Neural cell (in vitro differentiated cells): Measurements from ENCODE around the gene CEMIP.

ENCODE experiments used
- EP300 ChIP-seq: fragments of 450-650 bp; conservative IDR thresholded peaks from 2 replicates; pipeline ENCODE4 v1.6.1; 2014; ENCODE audit warnings: antibody characterized with exemption, mild to moderate bottlenecking, moderate library complexity; ENCODE audit not compliant: poor library complexity, severe bottlenecking
- EZH2 ChIP-seq: fragments of 200-600, 300-800 bp; shearing (Covaris generic), sonication (generic); IDR thresholded peaks from 2 replicates; pipeline ENCODE4 v1.6.1; 2014; ENCODE audit warnings: antibody characterized with exemption, low read length, borderline replicate concordance, mild to moderate bottlenecking; ENCODE audit not compliant: insufficient read depth, poor library complexity, severe bottlenecking
- POLR2AphosphoS5 ChIP-seq: IDR thresholded peaks from 2 replicates; pipeline ENCODE4 v1.6.1; 2012
- RAD21 ChIP-seq: fragments of 450-650 bp; conservative IDR thresholded peaks from 2 replicates; pipeline ENCODE4 v1.6.1; 2014; ENCODE audit warnings: antibody characterized with exemption, mild to moderate bottlenecking, moderate library complexity
- SMC3 ChIP-seq: fragments of 450-650 bp; conservative IDR thresholded peaks from 2 replicates; pipeline ENCODE4 v1.6.1; 2014; ENCODE audit warnings: antibody characterized with exemption, mild to moderate bottlenecking, moderate library complexity; ENCODE audit not compliant: poor library complexity
- TAF1 ChIP-seq: IDR thresholded peaks from 2 replicates; pipeline ENCODE4 v1.6.1; 2012; ENCODE audit warnings: low read depth
- TF ChIP-seq, protein P1 (sequence below): fragments of 450-650 bp; IDR thresholded peaks from 2 replicates; pipeline ENCODE4 v1.5.1; 2014; ENCODE audit warnings: antibody characterized with exemption, mild to moderate bottlenecking, moderate library complexity; ENCODE audit not compliant: poor library complexity, severe bottlenecking
- TF ChIP-seq, protein P2 (sequence below): IDR thresholded peaks from 2 replicates; pipeline ENCODE4 v1.6.1; 2012; ENCODE audit warnings: borderline replicate concordance

- TF ChIP-seq, protein P1, sequence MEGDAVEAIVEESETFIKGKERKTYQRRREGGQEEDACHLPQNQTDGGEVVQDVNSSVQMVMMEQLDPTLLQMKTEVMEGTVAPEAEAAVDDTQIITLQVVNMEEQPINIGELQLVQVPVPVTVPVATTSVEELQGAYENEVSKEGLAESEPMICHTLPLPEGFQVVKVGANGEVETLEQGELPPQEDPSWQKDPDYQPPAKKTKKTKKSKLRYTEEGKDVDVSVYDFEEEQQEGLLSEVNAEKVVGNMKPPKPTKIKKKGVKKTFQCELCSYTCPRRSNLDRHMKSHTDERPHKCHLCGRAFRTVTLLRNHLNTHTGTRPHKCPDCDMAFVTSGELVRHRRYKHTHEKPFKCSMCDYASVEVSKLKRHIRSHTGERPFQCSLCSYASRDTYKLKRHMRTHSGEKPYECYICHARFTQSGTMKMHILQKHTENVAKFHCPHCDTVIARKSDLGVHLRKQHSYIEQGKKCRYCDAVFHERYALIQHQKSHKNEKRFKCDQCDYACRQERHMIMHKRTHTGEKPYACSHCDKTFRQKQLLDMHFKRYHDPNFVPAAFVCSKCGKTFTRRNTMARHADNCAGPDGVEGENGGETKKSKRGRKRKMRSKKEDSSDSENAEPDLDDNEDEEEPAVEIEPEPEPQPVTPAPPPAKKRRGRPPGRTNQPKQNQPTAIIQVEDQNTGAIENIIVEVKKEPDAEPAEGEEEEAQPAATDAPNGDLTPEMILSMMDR: no peak
- TF ChIP-seq POLR2AphosphoS5: no peak
- no peak for TF ChIP-seq EZH2
- TF ChIP-seq TAF1: no peak
- no peak for TF ChIP-seq RAD21
- TF ChIP-seq, protein P2, sequence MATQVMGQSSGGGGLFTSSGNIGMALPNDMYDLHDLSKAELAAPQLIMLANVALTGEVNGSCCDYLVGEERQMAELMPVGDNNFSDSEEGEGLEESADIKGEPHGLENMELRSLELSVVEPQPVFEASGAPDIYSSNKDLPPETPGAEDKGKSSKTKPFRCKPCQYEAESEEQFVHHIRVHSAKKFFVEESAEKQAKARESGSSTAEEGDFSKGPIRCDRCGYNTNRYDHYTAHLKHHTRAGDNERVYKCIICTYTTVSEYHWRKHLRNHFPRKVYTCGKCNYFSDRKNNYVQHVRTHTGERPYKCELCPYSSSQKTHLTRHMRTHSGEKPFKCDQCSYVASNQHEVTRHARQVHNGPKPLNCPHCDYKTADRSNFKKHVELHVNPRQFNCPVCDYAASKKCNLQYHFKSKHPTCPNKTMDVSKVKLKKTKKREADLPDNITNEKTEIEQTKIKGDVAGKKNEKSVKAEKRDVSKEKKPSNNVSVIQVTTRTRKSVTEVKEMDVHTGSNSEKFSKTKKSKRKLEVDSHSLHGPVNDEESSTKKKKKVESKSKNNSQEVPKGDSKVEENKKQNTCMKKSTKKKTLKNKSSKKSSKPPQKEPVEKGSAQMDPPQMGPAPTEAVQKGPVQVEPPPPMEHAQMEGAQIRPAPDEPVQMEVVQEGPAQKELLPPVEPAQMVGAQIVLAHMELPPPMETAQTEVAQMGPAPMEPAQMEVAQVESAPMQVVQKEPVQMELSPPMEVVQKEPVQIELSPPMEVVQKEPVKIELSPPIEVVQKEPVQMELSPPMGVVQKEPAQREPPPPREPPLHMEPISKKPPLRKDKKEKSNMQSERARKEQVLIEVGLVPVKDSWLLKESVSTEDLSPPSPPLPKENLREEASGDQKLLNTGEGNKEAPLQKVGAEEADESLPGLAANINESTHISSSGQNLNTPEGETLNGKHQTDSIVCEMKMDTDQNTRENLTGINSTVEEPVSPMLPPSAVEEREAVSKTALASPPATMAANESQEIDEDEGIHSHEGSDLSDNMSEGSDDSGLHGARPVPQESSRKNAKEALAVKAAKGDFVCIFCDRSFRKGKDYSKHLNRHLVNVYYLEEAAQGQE: no peak
- no peak for TF ChIP-seq SMC3
- no peak for TF ChIP-seq EP300
Measured at GRCh38 chr15:80836223-80836622, 57.1 kb downstream of the CEMIP start.
